HUES64 (cell line): ENCODE results near the gene EEF2KMT.
"Not testable (repeated sequence)": the region's sequence is repeated elsewhere in the genome, so short reads cannot be mapped to it uniquely, and the experiment has no call there.

Experiments used
- H3K27ac ChIP-seq: 2 replicates; pipeline ENCODE4 v1.7.0; 2013; ENCODE audit warnings: low read depth, low read length, inconsistent platforms
- H3K27me3 ChIP-seq: 2 replicates; pipeline ENCODE4 v1.6.1; 2013; ENCODE audit warnings: mild to moderate bottlenecking, low read length; ENCODE audit not compliant: insufficient read depth
- H3K36me3 ChIP-seq: 2 replicates; pipeline ENCODE4 v1.6.1; 2013; ENCODE audit warnings: mild to moderate bottlenecking, low read length; ENCODE audit not compliant: insufficient read depth
- H3K4me1 ChIP-seq: 2 replicates; pipeline ENCODE4 v1.6.1; 2013; ENCODE audit warnings: mild to moderate bottlenecking, low read length, moderate library complexity; ENCODE audit not compliant: insufficient read depth
- H3K4me3 ChIP-seq: 2 replicates; pipeline ENCODE4 v1.5.1; 2013; ENCODE audit warnings: mild to moderate bottlenecking, low read length, moderate library complexity
- H3K9ac ChIP-seq: 2 replicates; pipeline ENCODE4 v1.6.1; 2013; ENCODE audit warnings: mild to moderate bottlenecking, low read depth, low read length
- H3K9me3 ChIP-seq: 2 replicates; pipeline ENCODE4 v1.6.1; 2013; ENCODE audit warnings: low read depth, low read length; ENCODE audit not compliant: insufficient read depth
- WGBS: fragments of 150-250, 120-280 bp; methylation state at CpG from one replicate; pipeline ENCODE4 v1.1.7; 2013; ENCODE audit warnings: missing lambda C conversion rate; 5-methylcytosine and 5-hydroxymethylcytosine counted together

EEF2KMT gene

DNA sequence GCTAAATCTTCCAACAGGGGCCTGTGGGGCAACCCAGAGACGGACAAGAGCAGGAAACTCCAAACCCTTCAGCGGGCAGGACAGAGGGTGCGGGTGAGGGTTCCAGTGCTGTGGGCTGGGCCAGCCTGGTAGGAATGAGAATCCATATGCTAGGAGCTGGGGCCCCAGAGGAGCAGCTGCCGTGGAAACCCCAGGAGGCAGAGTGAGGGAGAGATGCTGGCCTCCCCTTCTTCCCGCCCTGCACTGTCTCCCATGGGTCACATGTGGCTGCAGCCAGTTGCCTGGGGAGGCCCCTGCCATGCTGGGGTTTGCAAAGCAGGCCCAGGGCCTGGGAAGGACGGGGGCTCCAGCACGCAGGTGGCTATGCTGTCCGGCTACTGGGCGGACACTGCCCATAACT lies 4.5 kb downstream of the EEF2KMT start:
- peaks cover 17% of the 10 kb centered on the region for H3K36me3 ChIP-seq
- not testable (repeated sequence) for H3K9ac ChIP-seq, H3K9me3 ChIP-seq, H3K4me1 ChIP-seq, H3K27ac ChIP-seq, H3K4me3 ChIP-seq, H3K27me3 ChIP-seq
- 88% methylated on average over 7 of the region's 9 CpGs for WGBS

DNA sequence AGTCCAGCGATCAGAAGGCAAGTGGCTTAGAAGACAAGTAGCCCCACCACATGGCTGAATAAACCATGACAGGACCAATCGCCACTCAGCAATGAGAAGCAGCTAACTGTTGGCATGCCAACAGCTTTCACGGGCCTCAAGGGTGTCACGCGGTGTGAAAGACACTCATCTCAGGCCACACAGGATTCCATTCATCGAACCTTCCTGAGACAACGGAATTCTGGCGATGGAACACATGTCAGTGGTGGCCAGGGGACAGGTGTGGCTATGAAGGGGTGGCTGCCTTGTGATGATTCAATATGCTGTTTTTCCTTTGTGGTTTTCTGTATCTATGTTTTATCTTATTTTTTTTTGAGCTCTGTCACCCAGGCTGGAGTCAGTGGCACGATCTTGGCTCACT lies 7.0 kb downstream of the EEF2KMT start:
- H3K36me3 ChIP-seq: peaks cover 30% of the 10 kb centered on the region
- H3K4me3 ChIP-seq, H3K27me3 ChIP-seq, H3K4me1 ChIP-seq, H3K9ac ChIP-seq, H3K9me3 ChIP-seq, H3K27ac ChIP-seq: not testable (repeated sequence)
- 96% methylated on average over 9 of the region's 9 CpGs for WGBS

DNA sequence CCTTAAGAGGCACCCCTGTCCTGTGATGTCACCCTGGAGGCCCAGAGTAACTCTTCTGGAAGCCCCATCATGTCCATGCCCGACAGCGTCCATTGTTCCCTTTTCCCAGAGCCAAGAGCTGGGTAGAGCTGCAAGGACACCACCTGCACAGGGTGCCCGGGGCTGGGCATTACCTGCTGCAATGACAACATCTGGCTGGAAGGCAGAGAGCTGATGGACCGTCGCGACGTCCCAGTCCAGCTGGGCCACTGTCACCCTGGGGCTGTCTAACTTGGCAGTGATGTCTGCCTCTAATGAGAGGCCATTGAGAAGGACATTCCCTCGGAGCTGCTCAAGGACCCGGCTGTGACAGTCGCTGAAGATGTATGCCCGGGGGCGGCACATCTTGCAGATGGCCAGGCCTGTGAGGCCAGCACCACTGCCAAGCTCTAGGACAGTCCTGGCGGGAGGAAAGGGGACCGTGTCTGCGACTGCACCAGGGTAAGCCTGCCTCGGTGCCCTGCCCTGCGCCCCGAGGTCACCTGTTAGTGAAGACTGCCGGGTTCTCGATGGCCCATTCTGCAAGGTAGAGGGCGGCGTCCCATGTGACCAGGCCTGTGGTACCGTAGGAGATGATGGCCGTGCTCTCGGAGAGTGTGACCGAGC lies 7.6 kb downstream of the EEF2KMT start:
- not testable (repeated sequence) for H3K27me3 ChIP-seq, H3K27ac ChIP-seq, H3K9ac ChIP-seq, H3K4me3 ChIP-seq, H3K9me3 ChIP-seq, H3K4me1 ChIP-seq
- 94% methylated on average over 26 of the region's 26 CpGs for WGBS
- peaks cover 32% of the 10 kb centered on the region for H3K36me3 ChIP-seq

DNA sequence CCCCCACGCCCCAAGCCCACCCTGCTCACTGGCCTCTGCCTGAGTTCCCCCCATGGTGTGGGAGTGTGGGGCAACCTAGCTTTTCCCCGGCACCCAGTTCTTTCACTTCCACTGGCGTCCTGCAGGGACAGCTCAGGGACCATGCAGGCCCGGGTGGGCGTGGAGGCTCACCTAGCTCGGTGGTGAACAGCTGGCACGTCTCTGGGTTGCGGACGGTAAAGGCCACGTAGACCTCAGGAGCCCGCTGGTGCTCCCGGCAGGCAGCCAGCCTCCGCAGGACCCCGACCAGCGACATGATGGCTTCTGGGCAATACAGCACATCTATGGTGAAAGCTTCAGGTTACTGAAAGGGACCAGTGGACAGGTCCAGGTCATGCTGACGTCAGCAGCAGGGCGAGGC lies 8.7 kb downstream of the EEF2KMT start:
- H3K9ac ChIP-seq, H3K27me3 ChIP-seq, H3K9me3 ChIP-seq, H3K4me3 ChIP-seq, H3K27ac ChIP-seq, H3K4me1 ChIP-seq: not testable (repeated sequence)
- WGBS: 93% methylated on average over 17 of the region's 17 CpGs
- peaks cover 35% of the 10 kb centered on the region for H3K36me3 ChIP-seq

DNA sequence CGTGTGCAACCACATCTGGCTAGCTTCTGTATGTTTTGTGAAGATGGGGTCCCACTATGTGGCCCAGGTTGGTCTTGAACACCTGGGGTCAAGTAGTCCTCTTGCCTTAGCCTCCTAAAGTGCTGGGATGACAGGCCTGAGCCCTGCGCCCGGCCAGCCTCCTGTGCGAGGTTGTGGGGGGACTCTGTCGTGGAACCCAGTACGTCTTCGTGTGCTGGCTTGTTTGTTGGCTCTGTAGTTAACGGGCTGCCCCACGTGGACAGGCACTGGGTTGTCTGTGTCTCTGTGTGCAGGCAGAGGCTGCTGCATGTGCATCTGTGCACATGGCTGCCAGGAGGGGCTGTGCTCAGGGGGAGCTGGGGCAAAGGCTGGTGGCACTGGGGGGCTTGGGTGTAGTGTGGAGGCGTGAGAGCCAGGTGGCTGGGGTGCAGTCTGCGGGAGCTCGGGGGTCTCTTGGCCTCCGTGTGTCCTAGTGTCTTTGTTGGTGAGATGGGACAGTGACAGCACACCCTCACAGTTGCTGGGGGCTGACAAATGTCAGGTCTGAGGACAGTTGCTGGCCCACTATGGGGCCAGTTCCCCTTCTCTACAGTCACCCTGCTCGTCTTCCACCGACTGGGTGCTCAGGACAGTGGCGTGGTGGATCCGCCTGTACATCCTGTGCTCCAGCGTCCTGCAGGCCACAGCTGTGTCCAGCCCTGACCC lies 9.4 kb downstream of the EEF2KMT start:
- 95% methylated on average over 18 of the region's 18 CpGs for WGBS
- H3K36me3 ChIP-seq: peaks cover 39% of the 10 kb centered on the region
- not testable (repeated sequence) for H3K27me3 ChIP-seq, H3K9me3 ChIP-seq, H3K27ac ChIP-seq, H3K9ac ChIP-seq, H3K4me1 ChIP-seq, H3K4me3 ChIP-seq

DNA sequence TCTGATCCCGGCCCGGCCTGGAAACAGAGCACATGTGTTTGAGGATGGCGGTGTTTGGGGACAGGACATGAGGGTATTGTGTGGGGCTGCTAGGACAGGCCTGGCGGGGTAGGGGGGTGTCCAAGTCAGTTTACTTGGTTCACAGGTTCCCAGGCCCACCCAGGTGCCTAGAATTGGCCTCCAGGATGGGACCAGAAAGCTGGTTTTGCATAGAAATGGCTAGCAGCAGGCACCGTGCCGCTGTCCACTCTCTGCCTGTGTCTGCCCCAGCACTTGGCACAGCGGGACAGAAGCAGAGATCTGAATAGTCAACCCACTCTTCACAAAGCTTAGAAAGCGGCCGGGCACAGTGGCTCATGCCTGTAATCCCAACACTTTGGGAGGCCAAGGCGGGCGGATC lies 11.9 kb downstream of the EEF2KMT start:
- not testable (repeated sequence) for H3K27ac ChIP-seq, H3K27me3 ChIP-seq, H3K9me3 ChIP-seq, H3K9ac ChIP-seq, H3K4me3 ChIP-seq, H3K4me1 ChIP-seq
- peaks cover 42% of the 10 kb centered on the region for H3K36me3 ChIP-seq
- WGBS: 94% methylated on average over 11 of the region's 11 CpGs

DNA sequence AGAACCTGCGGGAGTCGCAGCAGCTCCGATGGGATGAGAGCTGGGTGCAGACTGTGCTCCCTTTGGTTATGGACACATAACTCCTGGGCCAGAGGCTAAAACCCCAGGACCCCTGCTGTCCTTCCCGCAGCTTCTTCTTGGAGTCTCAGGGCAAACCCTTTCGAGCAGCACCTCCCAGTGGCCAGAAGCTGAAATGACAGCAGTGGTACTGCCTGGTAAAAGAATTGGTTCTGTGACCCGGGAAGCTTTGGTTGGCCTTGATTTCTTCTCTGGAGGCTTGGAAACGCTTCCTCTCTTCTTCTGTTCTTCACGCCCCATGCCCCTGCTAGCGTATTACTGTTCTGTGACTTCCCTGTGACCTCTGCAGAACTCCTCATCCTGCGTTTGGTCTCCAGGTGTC lies 12.8 kb downstream of the EEF2KMT start:
- peaks cover 38% of the 10 kb centered on the region for H3K36me3 ChIP-seq
- not testable (repeated sequence) for H3K9me3 ChIP-seq, H3K4me3 ChIP-seq, H3K9ac ChIP-seq, H3K27ac ChIP-seq, H3K4me1 ChIP-seq, H3K27me3 ChIP-seq
- WGBS: 55% methylated on average over 10 of the region's 10 CpGs

DNA sequence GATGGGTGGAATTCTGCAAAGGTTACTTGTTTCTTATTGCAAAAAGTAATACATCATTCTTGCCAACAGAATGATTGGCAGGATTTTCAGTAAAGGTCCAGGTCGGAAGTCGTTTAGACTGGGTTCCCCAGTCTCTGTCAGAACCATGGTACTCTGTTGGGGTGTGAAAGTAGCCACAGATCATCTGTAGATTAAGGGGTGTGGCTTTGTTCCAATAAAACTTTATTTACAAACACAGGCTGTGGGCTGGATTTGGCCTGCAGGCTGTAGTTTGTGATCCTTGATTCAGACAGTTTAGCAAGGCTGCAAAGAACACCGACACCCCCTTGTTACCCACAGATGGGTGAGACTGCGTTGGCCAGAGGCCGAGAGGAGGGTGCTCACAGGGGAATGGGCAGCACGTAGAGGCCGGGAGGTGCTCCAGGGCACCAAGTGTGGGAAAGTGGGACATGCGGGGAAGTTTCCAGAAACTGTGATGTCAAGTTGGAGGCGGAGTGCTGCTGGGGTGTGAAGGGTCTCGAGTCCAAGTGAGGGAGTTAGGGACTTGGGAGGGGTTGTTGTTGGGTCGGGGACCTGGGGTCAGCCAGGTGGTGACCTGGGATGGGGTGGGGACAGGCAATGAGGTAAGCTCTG lies 13.4 kb downstream of the EEF2KMT start:
- WGBS: 77% methylated on average over 10 of the region's 11 CpGs
- H3K27me3 ChIP-seq, H3K9me3 ChIP-seq, H3K27ac ChIP-seq, H3K4me1 ChIP-seq, H3K9ac ChIP-seq, H3K4me3 ChIP-seq: not testable (repeated sequence)
- H3K36me3 ChIP-seq: peaks cover 38% of the 10 kb centered on the region

DNA sequence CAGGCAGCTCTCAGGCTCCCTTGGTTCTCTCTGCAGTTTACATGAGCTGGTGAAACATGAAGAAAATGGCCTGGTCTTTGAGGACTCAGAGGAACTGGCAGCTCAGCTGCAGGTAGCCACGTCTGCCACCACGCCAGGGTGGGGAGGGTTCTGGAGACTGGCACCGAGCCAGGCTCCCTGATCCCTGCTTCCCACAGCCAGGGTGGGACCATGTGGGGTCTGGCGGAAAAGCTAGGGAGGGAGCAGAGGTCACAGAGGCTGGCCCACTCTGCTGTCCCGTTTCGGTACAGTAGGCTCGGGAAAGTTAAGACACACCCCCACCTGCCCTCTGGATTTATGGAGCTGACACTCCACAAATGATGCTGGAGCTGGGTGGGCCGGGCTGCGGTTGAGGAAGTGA lies 13.9 kb downstream of the EEF2KMT start:
- H3K27ac ChIP-seq, H3K4me3 ChIP-seq, H3K9me3 ChIP-seq, H3K4me1 ChIP-seq, H3K27me3 ChIP-seq, H3K9ac ChIP-seq: not testable (repeated sequence)
- peaks cover 37% of the 10 kb centered on the region for H3K36me3 ChIP-seq
- WGBS: 93% methylated on average over 9 of the region's 9 CpGs

DNA sequence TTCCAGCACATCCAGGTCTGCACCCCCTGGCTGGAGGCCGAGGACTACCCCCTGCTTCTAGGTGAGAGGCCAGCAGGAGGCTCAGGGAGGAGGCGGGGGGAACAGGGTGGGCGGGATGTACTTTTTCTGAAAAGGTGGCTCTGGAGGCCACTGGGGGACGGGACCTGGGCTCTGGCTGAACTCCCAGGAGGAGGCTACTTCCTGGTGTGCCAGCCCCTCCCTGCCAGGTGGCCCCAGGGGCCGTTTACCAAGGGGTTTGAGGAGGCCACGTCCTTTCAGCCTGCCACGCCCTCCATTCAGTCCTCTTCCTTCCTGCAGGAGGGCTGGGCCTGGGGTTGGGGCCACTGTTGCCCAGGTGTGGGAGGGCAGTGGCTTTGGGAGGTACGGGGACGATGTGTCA lies 16.6 kb downstream of the EEF2KMT start:
- not testable (repeated sequence) for H3K4me1 ChIP-seq, H3K4me3 ChIP-seq, H3K9ac ChIP-seq, H3K27ac ChIP-seq, H3K27me3 ChIP-seq, H3K9me3 ChIP-seq
- 91% methylated on average over 6 of the region's 9 CpGs for WGBS
- peaks cover 38% of the 10 kb centered on the region for H3K36me3 ChIP-seq

DNA sequence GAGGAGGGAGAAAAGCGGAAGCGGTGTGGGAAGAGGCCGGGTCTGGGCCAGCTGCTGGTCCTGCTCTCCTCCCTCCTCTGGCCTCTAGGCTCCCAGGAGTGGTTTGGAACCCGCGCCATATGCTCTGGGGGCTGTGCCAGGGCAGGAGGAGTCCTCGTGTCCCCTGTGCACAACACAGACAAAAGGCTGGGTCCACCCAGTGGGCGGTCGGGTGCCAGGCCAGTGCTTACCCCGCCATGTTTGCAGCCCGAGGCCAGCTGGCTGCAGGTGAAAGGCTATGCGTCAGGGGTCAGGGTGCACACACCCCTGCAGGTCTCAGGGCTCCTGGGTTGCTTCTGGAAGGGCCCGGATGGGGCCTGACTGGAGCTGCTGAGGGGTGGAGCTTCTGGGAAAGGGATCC lies 17.1 kb downstream of the EEF2KMT start:
- H3K36me3 ChIP-seq: peaks cover 39% of the 10 kb centered on the region
- not testable (repeated sequence) for H3K27ac ChIP-seq, H3K4me3 ChIP-seq, H3K27me3 ChIP-seq, H3K9ac ChIP-seq, H3K4me1 ChIP-seq, H3K9me3 ChIP-seq
- 95% methylated on average over 12 of the region's 12 CpGs for WGBS
